Skeletal muscle satellite cell (primary cell): ENCODE measurements around the gene HEATR5B.

Source experiments
- H3K27me3 ChIP-seq: 2 replicates; pipeline ENCODE4 v1.7.0; 2013; ENCODE audit warnings: low read length; ENCODE audit not compliant: control insufficient read depth, insufficient read depth
- H3K36me3 ChIP-seq: 2 replicates; pipeline ENCODE4 v1.7.0; 2013; ENCODE audit warnings: mild to moderate bottlenecking, control low read depth, low read length; ENCODE audit not compliant: insufficient read depth
- H3K4me1 ChIP-seq: 2 replicates; pipeline ENCODE4 v1.7.0; 2013; ENCODE audit warnings: low read length; ENCODE audit not compliant: control insufficient read depth, insufficient read depth
- H3K4me2 ChIP-seq: 2 replicates; pipeline ENCODE4 v1.7.0; 2013; ENCODE audit warnings: mild to moderate bottlenecking, low read length
- H3K4me3 ChIP-seq: 2 replicates; pipeline ENCODE4 v1.7.0; 2013; ENCODE audit warnings: low read length
- H3K9ac ChIP-seq: 2 replicates; pipeline ENCODE4 v1.7.0; 2013; ENCODE audit warnings: mild to moderate bottlenecking, low read depth, low read length, moderate library complexity
- H3K9me3 ChIP-seq: replicated peaks from 2 replicates; pipeline ENCODE4 v1.7.0; 2013; ENCODE audit warnings: mild to moderate bottlenecking, control low read depth, low read length

Gene HEATR5B

DNA sequence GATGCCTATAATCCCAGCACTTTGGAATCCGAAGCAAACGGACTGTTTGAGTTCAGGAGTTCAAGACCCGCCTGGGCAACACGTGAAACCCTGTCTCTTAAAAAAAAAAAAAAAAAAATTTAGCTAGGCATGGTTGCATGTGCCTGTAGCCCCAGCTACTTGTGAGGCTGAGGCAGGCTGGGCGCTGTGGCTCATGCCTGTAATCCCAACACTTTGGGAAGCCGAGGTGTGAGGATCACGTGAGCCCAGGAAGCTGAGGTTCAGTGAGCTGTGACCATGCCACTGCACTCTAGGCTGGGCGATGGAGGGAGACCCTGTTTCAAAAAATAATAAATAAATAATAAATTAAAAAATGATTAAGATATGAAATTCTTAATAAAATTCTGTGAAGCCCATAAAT, 108.9 kb downstream of the HEATR5B start:
- no peaks in the 10 kb centered on the region for H3K9me3 ChIP-seq
- no peaks in the 10 kb centered on the region for H3K4me1 ChIP-seq
- H3K4me3 ChIP-seq: no peak overlapping the region
- no peak overlapping the region for H3K4me2 ChIP-seq
- H3K27me3 ChIP-seq: no peaks in the 10 kb centered on the region
- H3K9ac ChIP-seq: no peak overlapping the region
- H3K36me3 ChIP-seq: peaks cover 5% of the 10 kb centered on the region

GRCh38 chr2:36973320-36973719, 110.9 kb downstream of the HEATR5B start:
- Histone ChIP-seq H3K9ac (no peak overlapping the region), H3K9me3 (no peaks in the 10 kb centered on the region), H3K36me3 (no peaks in the 10 kb centered on the region), H3K4me3 (no peak overlapping the region), H3K4me2 (no peak overlapping the region), H3K4me1 (no peaks in the 10 kb centered on the region), H3K27me3 (no peaks in the 10 kb centered on the region)

- Histone ChIP-seq H3K4me1 (peaks cover 6% of the 10 kb centered on the region), H3K9me3 (no peaks in the 10 kb centered on the region), H3K36me3 (no peaks in the 10 kb centered on the region), H3K9ac (no peak overlapping the region), H3K4me3 (no peak overlapping the region), H3K4me2 (no peak overlapping the region), H3K27me3 (no peaks in the 10 kb centered on the region)
Measured at GRCh38 chr2:36971990-36972389, 112.2 kb downstream of the HEATR5B start.

- H3K4me1 ChIP-seq: peaks cover 13% of the 10 kb centered on the region
- no peaks in the 10 kb centered on the region for H3K27me3 ChIP-seq
- H3K36me3 ChIP-seq: no peaks in the 10 kb centered on the region
- H3K4me3 ChIP-seq: peak overlapping the region; percentile 86
- H3K9ac ChIP-seq: peak overlapping the region; percentile 83
- no peaks in the 10 kb centered on the region for H3K9me3 ChIP-seq
- H3K4me2 ChIP-seq: peak overlapping the region; percentile 95
Measured at GRCh38 chr2:36967236-36967876, 116.8 kb downstream of the HEATR5B start.

GRCh38 chr2:36966370-36967235, 117.6 kb downstream of the HEATR5B start, which contains the start of gene STRN:
STRN (minus strand) TSS chr2:36966536; CDS start chr2:36966463, 73 bp downstream.
- Histone ChIP-seq H3K4me1 (peaks cover 13% of the 10 kb centered on the region), H3K27me3 (no peaks in the 10 kb centered on the region), H3K36me3 (no peaks in the 10 kb centered on the region), H3K4me2 (peak within 1 kb of the TSS; percentile 98), H3K9me3 (no peaks in the 10 kb centered on the region), H3K4me3 (peak within 1 kb of the TSS; percentile 86), H3K9ac (peak within 1 kb of the TSS; percentile 93)

DNA sequence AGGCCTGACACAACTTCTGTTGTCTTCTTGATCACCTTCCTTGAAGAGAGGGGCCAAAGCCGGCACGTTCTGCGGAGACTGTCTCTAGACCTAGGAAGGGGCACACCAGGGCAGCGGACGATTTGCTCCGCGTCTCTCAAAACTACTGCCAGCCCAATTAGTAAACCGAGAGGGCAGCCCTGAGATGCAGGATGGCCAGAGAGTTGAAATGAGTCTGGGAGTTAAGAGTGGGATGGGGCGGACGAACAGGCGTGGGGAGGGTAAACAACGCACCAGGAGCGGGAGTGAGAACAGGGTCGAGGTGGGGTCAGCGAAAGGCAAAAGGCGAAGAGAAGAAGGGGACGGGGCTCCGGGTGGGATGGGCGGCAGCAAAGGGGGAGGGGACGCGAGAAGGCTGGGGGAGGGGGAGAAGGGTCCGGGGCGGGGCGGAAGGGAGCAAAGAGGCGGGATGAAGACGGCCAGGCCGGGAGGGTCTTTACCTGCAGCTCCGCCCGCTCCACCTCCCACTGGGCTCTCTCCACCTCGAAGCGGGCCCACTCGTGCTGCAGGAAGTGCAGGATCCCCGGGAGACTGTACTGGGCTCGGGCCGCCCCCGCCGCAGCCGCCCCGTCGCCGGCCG, 118.3 kb downstream of the HEATR5B start:
- Histone ChIP-seq H3K9ac (peak overlapping the region; percentile 93), H3K9me3 (no peaks in the 10 kb centered on the region), H3K4me1 (peaks cover 13% of the 10 kb centered on the region), H3K4me2 (peak overlapping the region; percentile 98), H3K36me3 (no peaks in the 10 kb centered on the region), H3K4me3 (peak overlapping the region; percentile 84), H3K27me3 (no peaks in the 10 kb centered on the region)

DNA sequence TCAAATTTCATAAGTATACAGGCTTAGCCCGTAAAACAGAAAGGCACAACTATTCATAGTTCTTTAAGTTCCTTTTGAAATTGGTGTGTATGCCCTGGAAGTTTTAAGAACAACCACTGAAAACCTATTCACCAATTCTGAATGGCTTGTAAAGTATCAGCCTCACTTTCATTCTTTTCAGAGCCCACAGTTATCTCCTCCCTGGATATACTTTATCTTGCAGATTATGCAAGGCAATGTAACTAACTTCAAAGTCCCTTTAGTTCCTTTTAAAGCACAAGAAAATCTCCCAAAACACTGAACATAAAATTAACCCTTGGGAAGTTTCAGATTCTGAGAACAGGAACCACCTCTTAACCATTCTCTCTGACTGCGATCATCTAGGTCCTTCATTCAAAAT, 119.0 kb downstream of the HEATR5B start:
- H3K4me1 ChIP-seq: peaks cover 13% of the 10 kb centered on the region
- no peaks in the 10 kb centered on the region for H3K36me3 ChIP-seq
- H3K4me2 ChIP-seq: peak overlapping the region; percentile 98
- peak overlapping the region; percentile 93 for H3K9ac ChIP-seq
- peak overlapping the region; percentile 84 for H3K4me3 ChIP-seq
- H3K27me3 ChIP-seq: no peaks in the 10 kb centered on the region
- no peaks in the 10 kb centered on the region for H3K9me3 ChIP-seq

DNA sequence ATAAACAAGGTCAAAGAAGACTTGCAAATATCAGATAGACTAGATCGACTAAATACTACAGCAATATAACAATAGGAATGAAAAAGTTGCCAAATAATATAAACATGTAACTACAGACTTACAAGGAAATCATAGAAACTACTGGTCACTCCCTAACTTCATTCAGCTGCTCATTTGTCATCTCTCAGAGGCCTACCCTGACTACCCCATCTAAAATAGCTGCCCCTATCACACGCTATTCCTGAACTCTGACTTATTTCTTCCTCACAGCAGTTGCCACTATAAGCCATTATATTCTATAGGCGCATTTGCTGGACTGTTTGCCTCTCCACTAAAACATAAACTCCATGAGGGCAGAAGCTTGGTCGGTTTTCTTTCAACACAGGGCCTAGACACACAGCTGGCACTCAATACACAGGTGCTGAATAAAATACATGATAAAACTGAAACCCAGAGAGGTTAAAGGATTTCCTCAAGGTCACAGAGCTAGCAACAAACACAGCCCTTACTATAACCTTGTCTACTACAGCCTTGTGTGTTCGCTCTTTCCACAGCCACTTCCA, 119.6 kb downstream of the HEATR5B start:
- H3K27me3 ChIP-seq: no peaks in the 10 kb centered on the region
- peak overlapping the region; percentile 93 for H3K9ac ChIP-seq
- peak overlapping the region; percentile 98 for H3K4me2 ChIP-seq
- peaks cover 13% of the 10 kb centered on the region for H3K4me1 ChIP-seq
- H3K4me3 ChIP-seq: peak overlapping the region; percentile 84
- no peaks in the 10 kb centered on the region for H3K9me3 ChIP-seq
- H3K36me3 ChIP-seq: no peaks in the 10 kb centered on the region

DNA sequence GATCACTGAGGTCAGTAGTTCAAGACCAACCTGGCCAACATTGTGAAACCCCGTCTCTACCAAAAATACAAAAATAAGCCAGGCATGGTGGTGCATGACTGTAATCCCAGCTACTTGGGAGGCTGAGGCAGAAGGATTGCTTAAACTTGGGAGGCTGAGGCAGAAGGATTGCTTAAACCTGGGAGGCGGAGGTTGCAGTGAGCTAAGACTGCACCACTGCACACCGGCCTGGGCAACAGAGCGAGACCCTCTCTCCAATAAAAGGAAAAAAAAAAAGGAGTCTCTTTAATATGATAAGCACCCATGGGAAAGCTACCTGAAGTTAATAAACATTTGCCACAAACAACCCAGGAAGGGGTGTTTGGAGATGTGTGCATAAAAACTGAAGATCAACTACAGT, 120.4 kb downstream of the HEATR5B start:
- no peak overlapping the region for H3K4me2 ChIP-seq
- H3K36me3 ChIP-seq: no peaks in the 10 kb centered on the region
- no peak overlapping the region for H3K9ac ChIP-seq
- no peaks in the 10 kb centered on the region for H3K9me3 ChIP-seq
- no peaks in the 10 kb centered on the region for H3K27me3 ChIP-seq
- no peak overlapping the region for H3K4me3 ChIP-seq
- peaks cover 13% of the 10 kb centered on the region for H3K4me1 ChIP-seq

DNA sequence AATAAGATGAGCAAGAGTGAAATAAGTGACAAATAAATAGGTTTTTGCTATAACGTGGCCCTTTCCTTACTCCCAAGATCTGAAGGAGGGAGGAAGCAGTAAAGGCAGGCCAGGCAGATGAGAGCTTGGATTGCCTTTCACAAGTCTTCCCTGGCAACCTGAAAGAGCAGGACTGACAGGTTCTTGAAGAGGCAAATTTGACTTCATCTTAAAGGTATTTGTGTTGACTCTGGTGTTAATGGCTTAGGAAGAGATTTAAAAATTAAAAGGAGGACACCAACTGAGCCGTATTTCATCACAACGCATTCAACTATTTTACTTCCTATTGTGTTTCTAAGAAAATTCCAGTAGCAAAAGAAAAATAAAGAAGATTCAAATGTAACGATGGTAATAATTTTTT, 121.1 kb downstream of the HEATR5B start:
- Histone ChIP-seq H3K36me3 (no peaks in the 10 kb centered on the region), H3K9ac (no peak overlapping the region), H3K27me3 (no peaks in the 10 kb centered on the region), H3K9me3 (no peaks in the 10 kb centered on the region), H3K4me2 (no peak overlapping the region), H3K4me1 (peaks cover 13% of the 10 kb centered on the region), H3K4me3 (no peak overlapping the region)

DNA sequence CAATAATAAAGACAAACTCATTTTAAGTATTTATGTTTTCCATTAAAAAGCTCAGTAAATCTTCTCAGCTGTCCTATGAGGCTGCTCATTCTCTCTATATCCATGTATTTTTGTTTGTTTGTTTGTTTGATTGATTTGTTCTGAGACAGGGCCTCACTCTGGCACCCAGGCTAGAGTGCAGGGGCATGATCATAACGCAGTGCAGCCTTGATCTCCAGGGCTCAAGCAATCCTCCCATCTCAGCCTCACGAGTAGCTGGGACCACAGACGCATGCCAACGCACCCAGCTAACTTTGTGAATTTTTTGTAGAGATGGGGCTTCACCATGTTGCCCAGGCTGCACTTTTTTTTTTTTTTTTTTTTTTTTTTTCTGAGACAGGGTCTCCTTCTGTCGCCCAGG, 123.4 kb downstream of the HEATR5B start:
- no peaks in the 10 kb centered on the region for H3K9me3 ChIP-seq
- peaks cover 7% of the 10 kb centered on the region for H3K4me1 ChIP-seq
- H3K36me3 ChIP-seq: no peaks in the 10 kb centered on the region
- no peak overlapping the region for H3K9ac ChIP-seq
- no peak overlapping the region for H3K4me3 ChIP-seq
- no peaks in the 10 kb centered on the region for H3K27me3 ChIP-seq
- no peak overlapping the region for H3K4me2 ChIP-seq
